Neuronal stem cell (in vitro differentiated cells): Measurements from ENCODE around the gene KAT14. TPM values are rescaled to one million over a fixed set of nuclear protein-coding genes. Genes with fewer than 3 reads are reported as not detected.
"Not testable (repeated sequence)": the region's sequence is repeated elsewhere in the genome, so short reads cannot be mapped to it uniquely, and the experiment has no call there.

ENCODE experiments used
- DNase-seq: peaks from one replicate; pipeline ENCODE4 v3.0.0-alpha.2; 2013; ENCODE audit warnings: low spot score
- H2AFZ ChIP-seq: one replicate; pipeline ENCODE4 v1.6.1; 2013; ENCODE audit warnings: mild to moderate bottlenecking, low read length, inconsistent platforms
- H2AK5ac ChIP-seq: 2 replicates; pipeline ENCODE4 v1.6.1; 2013; ENCODE audit warnings: low read depth, mild to moderate bottlenecking, inconsistent platforms, low read length, moderate library complexity, mixed read lengths
- H2BK120ac ChIP-seq: 2 replicates; pipeline ENCODE4 v1.6.1; 2013; ENCODE audit warnings: low read depth, mild to moderate bottlenecking, inconsistent platforms, low read length, moderate library complexity, mixed read lengths
- H2BK12ac ChIP-seq: one replicate; pipeline ENCODE4 v1.6.1; 2013; ENCODE audit warnings: low read length, inconsistent platforms
- H2BK15ac ChIP-seq: 2 replicates; pipeline ENCODE4 v1.6.1; 2013; ENCODE audit warnings: mild to moderate bottlenecking, low read length, inconsistent platforms, mixed read lengths
- H2BK5ac ChIP-seq: one replicate; pipeline ENCODE4 v1.6.1; 2013; ENCODE audit warnings: inconsistent platforms, mild to moderate bottlenecking, low read length, moderate library complexity
- H3K14ac ChIP-seq: one replicate; pipeline ENCODE4 v1.6.1; 2013; ENCODE audit warnings: low read length, inconsistent platforms
- H3K18ac ChIP-seq: 2 replicates; pipeline ENCODE4 v1.6.1; 2013; ENCODE audit warnings: low read length, inconsistent platforms
- H3K23ac ChIP-seq: 2 replicates; pipeline ENCODE4 v1.6.1; 2013; ENCODE audit warnings: low read depth, mild to moderate bottlenecking, mixed read lengths, low read length, inconsistent platforms; ENCODE audit not compliant: poor library complexity
- H3K27ac ChIP-seq: replicated peaks from 3 replicates; pipeline ENCODE4 v1.5.1; 2013; ENCODE audit warnings: low read length, inconsistent platforms
- H3K27me3 ChIP-seq, 3 experiments: 2 replicates each; pipeline ENCODE4 v1.6.1; 2013; ENCODE audit warnings: low read length in 3 of 3, mild to moderate bottlenecking in 2 of 3, inconsistent platforms in 1 of 3, low read depth in 1 of 3, mixed read lengths in 1 of 3, moderate library complexity in 1 of 3; ENCODE audit not compliant: control insufficient read depth in 3 of 3, insufficient read depth in 3 of 3
- H3K36me3 ChIP-seq, 2 donors: replicated peaks in 1 of 2; 2 replicates each; pipeline ENCODE4 v1.6.1; 2013; ENCODE audit warnings: low read length in 2 of 2; ENCODE audit not compliant: control insufficient read depth in 2 of 2, insufficient read depth in 2 of 2
- H3K4ac ChIP-seq: 2 replicates; pipeline ENCODE4 v1.6.1; 2013; ENCODE audit warnings: inconsistent platforms, mild to moderate bottlenecking, low read length, moderate library complexity
- H3K4me1 ChIP-seq, 2 donors: 1 replicate in 1 of 2; 2 replicates in 1 of 2; pipeline ENCODE4 v1.6.1; 2013; ENCODE audit warnings: low read length in 2 of 2, low read depth in 1 of 2; ENCODE audit not compliant: control insufficient read depth in 2 of 2, insufficient read depth in 1 of 2
- H3K4me2 ChIP-seq: one replicate; pipeline ENCODE4 v1.6.1; 2013; ENCODE audit warnings: mild to moderate bottlenecking, low read length, inconsistent platforms; ENCODE audit not compliant: insufficient read depth, poor library complexity, severe bottlenecking
- H3K4me3 ChIP-seq, 2 donors: 2 replicates each; pipeline ENCODE4 v1.5.1; 2013; ENCODE audit warnings: low read length in 2 of 2, mild to moderate bottlenecking in 2 of 2, inconsistent platforms in 1 of 2, moderate library complexity in 1 of 2
- H3K79me1 ChIP-seq: one replicate; pipeline ENCODE4 v1.6.1; 2013; ENCODE audit warnings: low read depth, mild to moderate bottlenecking, inconsistent platforms, low read length, moderate library complexity
- H3K9ac ChIP-seq: one replicate; pipeline ENCODE4 v1.6.1; 2013; ENCODE audit warnings: mild to moderate bottlenecking, low read depth, low read length, inconsistent platforms; ENCODE audit not compliant: poor library complexity
- H3K9me3 ChIP-seq, 2 donors: replicated peaks in 1 of 2; 2 replicates each; pipeline versions ENCODE3 to v1.6.1; 2013; ENCODE audit warnings: low read length in 2 of 2, mild to moderate bottlenecking in 2 of 2, inconsistent platforms in 1 of 2, low read depth in 1 of 2, mixed read lengths in 1 of 2, moderate library complexity in 1 of 2; ENCODE audit not compliant: control insufficient read depth in 2 of 2, insufficient read depth in 1 of 2
- H4K8ac ChIP-seq: one replicate; pipeline ENCODE4 v1.6.1; 2013; ENCODE audit warnings: low read depth, mild to moderate bottlenecking, inconsistent platforms, low read length, moderate library complexity
- H4K91ac ChIP-seq: one replicate; pipeline ENCODE4 v1.6.1; 2013; ENCODE audit warnings: low read length, low read depth, mild to moderate bottlenecking, inconsistent platforms; ENCODE audit not compliant: poor library complexity
- whole genome bisulfite sequencing, 2 donors: extraction: QIAGEN DNeasy Blood & Tissue Kit; methylation state at CpG; one replicate each; pipeline ENCODE4 v1.1.7; 2013; ENCODE audit warnings: missing lambda C conversion rate in 2 of 2, mixed read lengths in 1 of 2; ENCODE audit not compliant: insufficient read length in 2 of 2, insufficient replicate concordance in 1 of 2; ENCODE audit errors: extremely low coverage in 2 of 2; 5-methylcytosine and 5-hydroxymethylcytosine counted together
- polyA plus RNA-seq, 2 experiments: library from polyadenylated mRNA; stranded (reverse); fragments of 200-250 nt; gene quantifications; one replicate each; pipeline ENCODE4 v1.2.3, GENCODE V29; 2013

The KAT14 gene, protein sequence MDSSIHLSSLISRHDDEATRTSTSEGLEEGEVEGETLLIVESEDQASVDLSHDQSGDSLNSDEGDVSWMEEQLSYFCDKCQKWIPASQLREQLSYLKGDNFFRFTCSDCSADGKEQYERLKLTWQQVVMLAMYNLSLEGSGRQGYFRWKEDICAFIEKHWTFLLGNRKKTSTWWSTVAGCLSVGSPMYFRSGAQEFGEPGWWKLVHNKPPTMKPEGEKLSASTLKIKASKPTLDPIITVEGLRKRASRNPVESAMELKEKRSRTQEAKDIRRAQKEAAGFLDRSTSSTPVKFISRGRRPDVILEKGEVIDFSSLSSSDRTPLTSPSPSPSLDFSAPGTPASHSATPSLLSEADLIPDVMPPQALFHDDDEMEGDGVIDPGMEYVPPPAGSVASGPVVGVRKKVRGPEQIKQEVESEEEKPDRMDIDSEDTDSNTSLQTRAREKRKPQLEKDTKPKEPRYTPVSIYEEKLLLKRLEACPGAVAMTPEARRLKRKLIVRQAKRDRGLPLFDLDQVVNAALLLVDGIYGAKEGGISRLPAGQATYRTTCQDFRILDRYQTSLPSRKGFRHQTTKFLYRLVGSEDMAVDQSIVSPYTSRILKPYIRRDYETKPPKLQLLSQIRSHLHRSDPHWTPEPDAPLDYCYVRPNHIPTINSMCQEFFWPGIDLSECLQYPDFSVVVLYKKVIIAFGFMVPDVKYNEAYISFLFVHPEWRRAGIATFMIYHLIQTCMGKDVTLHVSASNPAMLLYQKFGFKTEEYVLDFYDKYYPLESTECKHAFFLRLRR
- 19.0 TPM for polyA plus RNA-seq (2013, experiment 1 of 2)
- polyA plus RNA-seq (2013, experiment 2 of 2) = 18.7 TPM

DNA sequence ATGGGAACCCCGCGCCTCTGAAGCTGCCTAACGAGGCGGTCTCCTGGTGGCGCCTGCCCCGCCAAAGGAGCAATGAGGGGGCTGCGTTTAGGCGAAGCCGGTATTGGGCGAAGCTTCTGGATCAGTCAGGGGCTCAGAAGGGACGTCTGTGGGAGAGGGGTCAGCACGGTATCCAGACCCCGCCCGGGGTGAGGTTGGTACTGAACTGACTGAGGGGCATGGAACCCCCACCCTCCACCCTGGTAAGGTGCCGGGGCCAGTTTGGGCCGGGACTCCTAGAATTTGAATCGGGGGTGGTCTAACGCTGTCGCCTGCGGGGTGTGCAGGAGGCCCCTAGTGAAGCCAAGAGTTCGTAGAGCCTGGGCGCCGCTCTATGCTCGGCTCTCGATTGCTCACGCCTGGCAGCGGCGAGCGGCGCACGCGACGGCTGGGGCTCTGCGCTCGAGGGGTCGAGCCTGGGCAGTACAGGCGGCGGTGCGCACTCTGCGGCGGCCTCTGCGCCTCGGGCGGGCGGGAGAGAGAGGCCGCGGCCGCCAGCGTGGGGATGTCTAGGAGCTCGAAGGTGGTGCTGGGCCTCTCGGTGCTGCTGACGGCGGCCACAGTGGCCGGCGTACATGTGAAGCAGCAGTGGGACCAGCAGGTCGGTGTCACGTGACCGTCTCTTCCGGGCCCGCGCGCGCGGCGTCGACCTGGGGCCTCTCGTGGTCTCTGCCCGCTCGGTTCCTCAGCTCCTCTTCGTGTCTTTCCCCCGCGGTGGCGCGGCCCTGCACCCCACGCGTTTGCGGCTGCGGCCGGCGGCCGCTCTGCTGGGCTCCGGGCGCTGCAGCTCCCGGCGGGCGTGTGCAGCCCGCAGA lies at the start of gene KAT14, which contains the start of gene PET117:
TSS of gene KAT14 (plus strand) at position 452 of the 854 bp plus-strand sequence. CDS start 4,798 bp downstream, outside the sequence.
TSS of gene PET117 (plus strand) at position 452 of the 854 bp plus-strand sequence. CDS start at position 545, 93 bp downstream.
- Histone ChIP-seq H3K9me3 (peaks cover 0 to 2% of the 10 kb centered on the region in 2 donors), H2BK5ac (peak within 1 kb of the TSS; percentile 45)

GRCh38 chr20:18088298-18088697 lies 49.4 kb upstream of the KAT14 start:
- not testable (repeated sequence) for H3K9ac ChIP-seq, H4K8ac ChIP-seq

More for the DNA sequence above, at the start of gene KAT14, which contains the start of gene PET117:
- peak within 1 kb of the TSS; percentile 17 for H2BK120ac ChIP-seq
- H3K18ac ChIP-seq = peak within 1 kb of the TSS; percentile 99
- peak within 1 kb of the TSS; percentile 82 for H3K4me2 ChIP-seq
- peak within 1 kb of the TSS; percentile 40 for H2BK15ac ChIP-seq
- H3K79me1 ChIP-seq = peaks cover 9% of the 10 kb centered on the region
- DNase-seq = peak; percentile 95
- peaks cover 0 to 20% (median 0%) of the 10 kb centered on the region in 3 experiments for H3K27me3 ChIP-seq
- peak within 1 kb of the TSS; percentile 96 for H3K27ac ChIP-seq
- no peak within 1 kb of the TSS for H4K91ac ChIP-seq
- peak within 1 kb of the TSS; percentile 93 for H3K9ac ChIP-seq
- peak within 1 kb of the TSS; percentile 99 for H2AFZ ChIP-seq
- H3K14ac ChIP-seq = peak within 1 kb of the TSS; percentile 61
- no CpG with 5 or more reads among the region's 87 CpGs for WGBS, 2 donors
- peak within 1 kb of the TSS; percentile 74 to 88 for H3K4me3 ChIP-seq
- no peak within 1 kb of the TSS for H4K8ac ChIP-seq
- no peak within 1 kb of the TSS for H3K4ac ChIP-seq
- peaks cover 6% of the 10 kb centered on the region in 2 donors for H3K4me1 ChIP-seq
- no peak within 1 kb of the TSS for H2BK12ac ChIP-seq
- H3K36me3 ChIP-seq = peaks cover 3 to 14% of the 10 kb centered on the region in 2 donors
- peak within 1 kb of the TSS; percentile 76 for H3K23ac ChIP-seq
- peak within 1 kb of the TSS; percentile 51 for H2AK5ac ChIP-seq

GRCh38 chr20:18088841-18089240 lies 48.8 kb upstream of the KAT14 start:
- not testable (repeated sequence) for H3K9ac ChIP-seq, H2AFZ ChIP-seq, DNase-seq, H3K27ac ChIP-seq, H2BK12ac ChIP-seq, H2AK5ac ChIP-seq, H3K18ac ChIP-seq, H3K23ac ChIP-seq, H3K4me1 ChIP-seq, H4K91ac ChIP-seq, H4K8ac ChIP-seq, H2BK15ac ChIP-seq, H2BK120ac ChIP-seq, H3K9me3 ChIP-seq, H3K79me1 ChIP-seq, H3K4me3 ChIP-seq, H3K4ac ChIP-seq, H3K36me3 ChIP-seq, H3K14ac ChIP-seq, H2BK5ac ChIP-seq, H3K4me2 ChIP-seq
- WGBS, 2 donors = no CpG with 5 or more reads among the region's 11 CpGs
- peaks cover 0 to 26% (median 0%) of the 10 kb centered on the region in 3 experiments for H3K27me3 ChIP-seq

More at GRCh38 chr20:18088298-18088697, 49.4 kb upstream of the KAT14 start:
- not testable (repeated sequence) for H2BK120ac ChIP-seq, H2BK5ac ChIP-seq, H2BK12ac ChIP-seq, H3K4me2 ChIP-seq, H3K36me3 ChIP-seq, H3K79me1 ChIP-seq, H3K4me1 ChIP-seq, H3K4me3 ChIP-seq, H4K91ac ChIP-seq, H2AK5ac ChIP-seq, DNase-seq, H3K9me3 ChIP-seq, H3K27ac ChIP-seq, H3K18ac ChIP-seq, H2AFZ ChIP-seq, H2BK15ac ChIP-seq, H3K14ac ChIP-seq, H3K23ac ChIP-seq, H3K4ac ChIP-seq
- peaks cover 0 to 20% (median 0%) of the 10 kb centered on the region in 3 experiments for H3K27me3 ChIP-seq
- no CpG with 5 or more reads among the region's 3 CpGs for WGBS, 2 donors
